ENCODE results near the gene ATF4. TPM values are rescaled to one million over a fixed set of nuclear protein-coding genes. Genes with fewer than 3 reads are reported as not detected.
A peak's percentile ranks its signal among the peaks of the same experiment; 100 is the strongest.

ATF4 gene
- total and polyA plus RNA-seq, 2 of the 8 experiments (the other 6 are each of a cell fraction or from before 2014, with no cell fraction given): 553 to 704 TPM

GRCh38 chr22:39513791-39514190 is 6.6 kb upstream of the ATF4 start:
- Histone ChIP-seq H2BK20ac (ENCODE audit: low read length) (no peak overlapping the region), H3K4ac (replicated peaks; ENCODE audit: insufficient read length, low read depth, low read length) (no peak overlapping the region), H2BK120ac (replicated peaks; ENCODE audit: low read depth, low read length) (no peak overlapping the region), H3K27me3 (replicated peaks in 1 of 4; ENCODE audit: control insufficient read depth in 3 of 4, extremely low read depth in 1 of 4, insufficient read depth in 3 of 4, low read length in 3 of 4) (peaks cover 24 to 59% (median 54%) of the 10 kb centered on the region in 4 experiments), H3K14ac (ENCODE audit: insufficient read length) (no peak overlapping the region), H3K79me2 (ENCODE audit: control insufficient read depth in 1 of 2, insufficient read depth in 2 of 2, low read length in 2 of 2) (no peaks in the 10 kb centered on the region), H3K18ac (ENCODE audit: extremely low read depth, low read length) (no peak overlapping the region), H3K79me1 (ENCODE audit: low read depth, low read length) (peaks cover 5% of the 10 kb centered on the region), H3K4me3 (ENCODE audit: extremely low read depth in 1 of 4, insufficient read depth in 2 of 4, low read depth in 3 of 4, low read length in 4 of 4) (no peak overlapping the region), H4K20me1 (replicated peaks in 1 of 2; ENCODE audit: control insufficient read depth in 1 of 2, insufficient read depth in 2 of 2, low read length in 2 of 2) (peaks cover 43 to 53% of the 10 kb centered on the region in 2 experiments), H3K4me2 (ENCODE audit: insufficient read depth in 1 of 2, low read depth in 2 of 2, low read length in 2 of 2) (no peak overlapping the region), H4K8ac (ENCODE audit: extremely low read depth, insufficient read depth, low read length) (no peak overlapping the region; the same call in 1 of the 2 replicates), H2BK5ac (ENCODE audit: low read depth, low read length) (no peak overlapping the region), H2BK15ac (ENCODE audit: low read length) (no peak overlapping the region), H4K91ac (replicated peaks; ENCODE audit: insufficient read length, low read length) (no peak overlapping the region), H3K23ac (ENCODE audit: insufficient read length) (no peak overlapping the region), H3K56ac (replicated peaks; ENCODE audit: insufficient read length, low read depth, low read length) (no peak overlapping the region), H4K5ac (ENCODE audit: insufficient read length, low read depth, low read length) (no peak overlapping the region), H2AK5ac (ENCODE audit: low read depth, low read length) (no peak overlapping the region), H3K4me1 (replicated peaks in 1 of 4; ENCODE audit: control insufficient read depth in 3 of 4, insufficient read depth in 4 of 4, low read length in 3 of 4) (peaks cover 0 to 3% (median under 1%) of the 10 kb centered on the region in 4 experiments; a peak in 2 of 7 replicates), H3K23me2 (ENCODE audit: low read depth, low read length) (no peaks in the 10 kb centered on the region; the same call in 1 of the 2 replicates), H2AFZ (ENCODE audit: low read length) (no peak overlapping the region), H3K27ac (ENCODE audit: low read depth, low read length) (no peak overlapping the region), H2BK12ac (ENCODE audit: low read depth, low read length) (no peak overlapping the region), H3K36me3 (ENCODE audit: control insufficient read depth in 2 of 4, insufficient read depth in 4 of 4, low read length in 3 of 4) (peaks cover 20 to 47% (median 39%) of the 10 kb centered on the region in 4 experiments), H3K9ac (replicated peaks in 1 of 4; ENCODE audit: extremely low read depth in 1 of 4, low read depth in 3 of 4, low read length in 3 of 4) (no peak overlapping the region), H3K9me3 (ENCODE audit: insufficient read depth in 2 of 2, low read depth in 1 of 2, low read length in 1 of 2) (no peaks in the 10 kb centered on the region)
- TF ChIP-seq EZH2 (IDR thresholded peaks at IDR 0.05; ENCODE audit: low read depth, low read length, severe bottlenecking) (peak; percentile 31), CBX5 (IDR thresholded peaks at IDR 0.05; ENCODE audit: low read depth, low read length) (no peak)
- 95% methylated on average over 18 of the region's 18 CpGs; no CpG with 5 or more reads in 1 of the 2 experiments for WGBS, 2 experiments (ENCODE audit: extremely low coverage in 1 of 2, insufficient coverage in 1 of 2, insufficient read length in 1 of 2, insufficient replicate concordance in 2 of 2, low coverage in 1 of 2, low lambda C conversion rate in 2 of 2, missing lambda C conversion rate in 1 of 2)
- POLR2A ChIA-PET (ENCODE audit: partially characterized antibody): interaction anchor here (1.0 to 6.0 kb wide), 6 partner anchors 9 to 194 kb away, joined by 3 to 72 read pairs (median 5); partner anchors contain the start of genes RPL3 and RPS19BP1
- CTCF ChIA-PET (ENCODE audit: partially characterized antibody): interaction anchor here (0.9 to 10.1 kb wide), 26 partner anchors 13 to 380 kb away, joined by 3 to 278 read pairs (median 4); partner anchors contain the start of genes MIEF1 and SYNGR1
- DNase-seq (ENCODE audit: low read depth in 1 of 2, low spot score in 2 of 2) (no peak), FAIRE-seq (no peak)

Data from H1 (cell line).